DND-41 (cell line): ENCODE data around the gene B4GALT3.

Source experiments
- EZH2 ChIP-seq: IDR thresholded peaks from 3 replicates; pipeline ENCODE4 v1.6.1; 2012; ENCODE audit warnings: borderline replicate concordance, low read depth, mild to moderate bottlenecking, moderate library complexity, low read length, inconsistent platforms; ENCODE audit not compliant: severe bottlenecking
- TF ChIP-seq, protein P1 (sequence below): IDR thresholded peaks from 2 replicates; pipeline ENCODE4 v1.5.1; 2012; ENCODE audit warnings: borderline replicate concordance, low read length, moderate library complexity, mild to moderate bottlenecking; ENCODE audit not compliant: poor library complexity, severe bottlenecking; ENCODE audit errors: extremely low read depth

DNA sequence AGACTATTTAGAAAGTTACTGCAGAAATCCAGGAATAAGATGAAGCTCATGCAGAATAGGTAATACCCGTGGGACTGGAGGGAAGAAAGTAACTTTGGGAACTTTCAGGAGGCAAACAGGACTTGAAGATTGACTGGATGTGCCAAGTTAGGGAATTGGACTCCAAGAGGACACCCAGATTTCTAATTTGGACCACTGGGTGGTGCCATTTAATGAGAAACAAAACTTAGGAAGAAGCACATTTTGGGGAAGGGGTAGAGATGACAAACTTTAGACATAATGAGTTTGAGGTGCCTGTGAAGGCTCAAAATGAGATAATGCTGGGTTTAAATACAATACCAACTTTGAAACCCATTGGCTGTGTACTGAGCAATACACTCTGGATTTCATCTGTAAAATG lies 3.3 kb upstream of the B4GALT3 start:
- TF ChIP-seq, protein P1, sequence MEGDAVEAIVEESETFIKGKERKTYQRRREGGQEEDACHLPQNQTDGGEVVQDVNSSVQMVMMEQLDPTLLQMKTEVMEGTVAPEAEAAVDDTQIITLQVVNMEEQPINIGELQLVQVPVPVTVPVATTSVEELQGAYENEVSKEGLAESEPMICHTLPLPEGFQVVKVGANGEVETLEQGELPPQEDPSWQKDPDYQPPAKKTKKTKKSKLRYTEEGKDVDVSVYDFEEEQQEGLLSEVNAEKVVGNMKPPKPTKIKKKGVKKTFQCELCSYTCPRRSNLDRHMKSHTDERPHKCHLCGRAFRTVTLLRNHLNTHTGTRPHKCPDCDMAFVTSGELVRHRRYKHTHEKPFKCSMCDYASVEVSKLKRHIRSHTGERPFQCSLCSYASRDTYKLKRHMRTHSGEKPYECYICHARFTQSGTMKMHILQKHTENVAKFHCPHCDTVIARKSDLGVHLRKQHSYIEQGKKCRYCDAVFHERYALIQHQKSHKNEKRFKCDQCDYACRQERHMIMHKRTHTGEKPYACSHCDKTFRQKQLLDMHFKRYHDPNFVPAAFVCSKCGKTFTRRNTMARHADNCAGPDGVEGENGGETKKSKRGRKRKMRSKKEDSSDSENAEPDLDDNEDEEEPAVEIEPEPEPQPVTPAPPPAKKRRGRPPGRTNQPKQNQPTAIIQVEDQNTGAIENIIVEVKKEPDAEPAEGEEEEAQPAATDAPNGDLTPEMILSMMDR = peak; percentile 49
- no peak for TF ChIP-seq EZH2
